SU-DHL-6 (cell line): ENCODE measurements around the gene ZNF280B.

ENCODE experiments used
- H2AFZ ChIP-seq: fragments of 200-600 bp; sonication (generic); 2 replicates; pipeline ENCODE4 v1.6.1; 2014; ENCODE audit warnings: low read depth, mild to moderate bottlenecking, moderate library complexity, mixed read lengths, antibody characterized with exemption, low read length; ENCODE audit not compliant: severe bottlenecking
- H3F3A ChIP-seq: fragments of 200-600 bp; shearing (Covaris generic); 2 replicates; pipeline ENCODE4 v1.6.0; 2016; ENCODE audit warnings: antibody characterized with exemption, mild to moderate bottlenecking; ENCODE audit not compliant: insufficient read depth
- H3K27ac ChIP-seq: fragments of 200-600 bp; sonication (generic); 2 replicates; pipeline ENCODE4 v1.5.1; 2016; ENCODE audit warnings: low read depth, mild to moderate bottlenecking, low read length, moderate library complexity, mixed read lengths
- H3K27me3 ChIP-seq: fragments of 200-600 bp; sonication (generic), shearing (Covaris generic); 2 replicates; pipeline ENCODE4 v1.6.0; 2014; ENCODE audit warnings: mild to moderate bottlenecking, low read length
- H3K36me3 ChIP-seq: fragments of 200-600 bp; sonication (generic); 2 replicates; pipeline ENCODE4 v1.6.1; 2014; ENCODE audit warnings: mild to moderate bottlenecking, low read length, mixed read lengths
- H3K4me2 ChIP-seq: fragments of 300-600, 200-600 bp; shearing (Covaris generic), sonication (generic); 2 replicates; pipeline ENCODE4 v1.6.0; 2014; ENCODE audit warnings: low read length, low read depth, mild to moderate bottlenecking; ENCODE audit not compliant: poor library complexity, severe bottlenecking
- H3K4me3 ChIP-seq: fragments of 200-600 bp; sonication (generic); 2 replicates; pipeline ENCODE4 v1.5.1; 2014; ENCODE audit warnings: antibody characterized with exemption, low read length, mild to moderate bottlenecking, mixed read lengths; ENCODE audit not compliant: insufficient read depth, poor library complexity, severe bottlenecking
- H3K79me2 ChIP-seq: fragments of 200-600 bp; sonication (generic); 2 replicates; pipeline ENCODE4 v1.6.1; 2014; ENCODE audit warnings: mild to moderate bottlenecking, low read length, moderate library complexity; ENCODE audit not compliant: insufficient read depth
- H3K9ac ChIP-seq: fragments of 200-600 bp; sonication (generic); 2 replicates; pipeline ENCODE4 v1.7.0; 2014; ENCODE audit warnings: mild to moderate bottlenecking, low read length
- H3K9me2 ChIP-seq: fragments of 200-600 bp; sonication (generic); replicated peaks from 2 replicates; pipeline ENCODE4 v1.6.1; 2014; ENCODE audit warnings: low read length; ENCODE audit not compliant: insufficient read depth
- H3K9me3 ChIP-seq: fragments of 200-600 bp; sonication (generic); 2 replicates; pipeline ENCODE4 v1.6.1; 2014; ENCODE audit warnings: low read length, mixed read lengths; ENCODE audit not compliant: insufficient read depth
- H4K20me1 ChIP-seq: fragments of 200-600 bp; sonication (generic); 2 replicates; pipeline ENCODE4 v1.6.1; 2014; ENCODE audit warnings: low read depth, mild to moderate bottlenecking, antibody characterized with exemption, low read length, moderate library complexity, mixed read lengths
- EZH2phosphoT487 ChIP-seq: fragments of 200-600 bp; sonication (generic), shearing (Covaris generic); conservative IDR thresholded peaks from 2 replicates; pipeline ENCODE4 v1.6.1; 2018; ENCODE audit warnings: mild to moderate bottlenecking, antibody characterized with exemption, low read length, moderate library complexity, mixed read lengths
- TF ChIP-seq, protein P1 (sequence below): fragments of 200-600 bp; sonication (generic); IDR thresholded peaks from one replicate; pipeline ENCODE4 v1.5.1; 2017; ENCODE audit warnings: antibody characterized with exemption, mild to moderate bottlenecking, low read length, moderate library complexity; ENCODE audit not compliant: insufficient read depth, poor library complexity, severe bottlenecking

Gene ZNF280B

DNA sequence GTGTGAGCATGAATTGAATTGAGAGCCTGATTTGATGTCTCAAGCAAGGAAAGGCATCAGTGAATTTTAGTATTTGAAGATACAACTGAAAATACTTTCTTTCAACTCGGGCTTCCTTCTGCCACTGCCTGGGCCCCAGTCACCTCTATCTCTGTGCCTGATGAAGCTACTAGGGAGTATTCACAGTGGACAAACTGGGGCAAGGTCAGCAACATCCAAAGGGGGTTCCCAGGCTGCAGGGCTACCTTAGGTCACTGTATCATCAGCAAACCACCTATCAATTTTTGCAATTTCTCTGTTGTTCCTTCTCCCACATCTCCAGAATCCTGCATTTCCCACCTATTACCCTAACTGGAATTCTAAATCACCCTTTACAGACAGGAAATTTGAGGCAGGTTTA, 40.4 kb upstream of the ZNF280B start:
- Histone ChIP-seq H3K36me3 (no peaks in the 10 kb centered on the region), H3K9me3 (no peaks in the 10 kb centered on the region), H3F3A (no peaks in the 10 kb centered on the region), H3K27ac (no peak overlapping the region), H3K4me3 (no peak overlapping the region), H2AFZ (no peak overlapping the region), H3K9me2 (no peaks in the 10 kb centered on the region), H3K79me2 (no peaks in the 10 kb centered on the region), H3K27me3 (no peaks in the 10 kb centered on the region), H3K4me2 (no peak overlapping the region), H4K20me1 (no peaks in the 10 kb centered on the region), H3K9ac (no peak overlapping the region)
- TF ChIP-seq, protein P1, sequence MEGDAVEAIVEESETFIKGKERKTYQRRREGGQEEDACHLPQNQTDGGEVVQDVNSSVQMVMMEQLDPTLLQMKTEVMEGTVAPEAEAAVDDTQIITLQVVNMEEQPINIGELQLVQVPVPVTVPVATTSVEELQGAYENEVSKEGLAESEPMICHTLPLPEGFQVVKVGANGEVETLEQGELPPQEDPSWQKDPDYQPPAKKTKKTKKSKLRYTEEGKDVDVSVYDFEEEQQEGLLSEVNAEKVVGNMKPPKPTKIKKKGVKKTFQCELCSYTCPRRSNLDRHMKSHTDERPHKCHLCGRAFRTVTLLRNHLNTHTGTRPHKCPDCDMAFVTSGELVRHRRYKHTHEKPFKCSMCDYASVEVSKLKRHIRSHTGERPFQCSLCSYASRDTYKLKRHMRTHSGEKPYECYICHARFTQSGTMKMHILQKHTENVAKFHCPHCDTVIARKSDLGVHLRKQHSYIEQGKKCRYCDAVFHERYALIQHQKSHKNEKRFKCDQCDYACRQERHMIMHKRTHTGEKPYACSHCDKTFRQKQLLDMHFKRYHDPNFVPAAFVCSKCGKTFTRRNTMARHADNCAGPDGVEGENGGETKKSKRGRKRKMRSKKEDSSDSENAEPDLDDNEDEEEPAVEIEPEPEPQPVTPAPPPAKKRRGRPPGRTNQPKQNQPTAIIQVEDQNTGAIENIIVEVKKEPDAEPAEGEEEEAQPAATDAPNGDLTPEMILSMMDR: no peak
- no peak for TF ChIP-seq EZH2phosphoT487

DNA sequence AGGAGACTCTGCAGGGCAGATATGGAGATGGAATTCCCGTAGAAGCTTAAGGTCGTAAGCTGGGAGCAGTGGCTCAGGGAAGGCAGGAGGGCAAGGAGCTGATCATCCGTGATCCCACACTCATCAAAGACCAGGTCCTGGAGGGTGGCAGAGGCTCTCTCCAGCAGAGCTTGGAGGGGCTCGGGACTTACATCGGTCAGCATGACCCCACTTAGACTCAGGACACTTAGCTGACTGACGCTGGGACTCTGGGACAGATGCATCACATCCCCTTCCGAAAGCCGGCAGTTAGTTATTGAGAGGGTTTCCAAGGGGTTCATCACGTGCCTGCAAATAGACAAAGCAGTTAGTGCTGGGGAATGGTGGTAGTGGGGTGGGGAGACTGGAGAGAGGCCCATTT, 39.8 kb upstream of the ZNF280B start:
- no peak for TF ChIP-seq EZH2phosphoT487
- TF ChIP-seq, protein P1: no peak
- Histone ChIP-seq H3K9ac (no peak overlapping the region), H3K36me3 (no peaks in the 10 kb centered on the region), H3K27me3 (no peaks in the 10 kb centered on the region), H3K27ac (no peak overlapping the region), H3F3A (no peaks in the 10 kb centered on the region), H3K4me3 (no peak overlapping the region), H3K9me2 (no peaks in the 10 kb centered on the region), H4K20me1 (no peaks in the 10 kb centered on the region), H3K9me3 (no peaks in the 10 kb centered on the region), H3K79me2 (no peaks in the 10 kb centered on the region), H3K4me2 (no peak overlapping the region), H2AFZ (no peak overlapping the region)

DNA sequence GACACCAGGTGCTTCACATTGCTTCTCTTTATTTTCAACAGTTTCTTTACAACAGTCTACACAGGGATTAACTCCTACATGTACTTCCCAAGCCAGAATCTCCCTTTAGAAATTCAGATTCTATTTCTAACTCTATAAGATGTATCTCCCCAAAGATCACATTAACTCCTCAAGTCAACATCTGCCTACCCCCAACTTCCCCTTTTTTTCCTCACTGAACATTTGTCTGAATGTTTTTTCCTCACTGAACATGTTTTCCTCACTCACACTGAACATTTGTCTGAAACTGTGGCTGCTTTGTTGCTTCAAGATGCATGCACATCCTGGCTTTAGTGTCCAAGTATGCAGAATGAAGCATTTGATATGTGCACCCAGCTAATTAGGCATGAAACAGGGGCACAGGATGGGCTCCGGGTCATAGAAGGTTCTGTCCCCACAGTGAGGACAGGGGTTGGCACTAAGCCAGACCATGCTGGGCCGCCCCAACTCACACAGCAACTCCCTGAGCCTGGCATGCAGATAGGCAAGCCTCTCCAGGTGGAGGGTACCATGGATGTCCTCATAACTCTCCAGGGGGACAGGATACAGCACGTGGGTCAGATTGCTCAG, 39.3 kb upstream of the ZNF280B start:
- H3K9ac ChIP-seq: no peak overlapping the region
- H3K9me3 ChIP-seq: no peaks in the 10 kb centered on the region
- H3K27me3 ChIP-seq: no peaks in the 10 kb centered on the region
- no peaks in the 10 kb centered on the region for H3K36me3 ChIP-seq
- no peak overlapping the region for H3K4me2 ChIP-seq
- no peak overlapping the region for H2AFZ ChIP-seq
- no peaks in the 10 kb centered on the region for H4K20me1 ChIP-seq
- no peaks in the 10 kb centered on the region for H3K9me2 ChIP-seq
- H3F3A ChIP-seq: no peaks in the 10 kb centered on the region
- no peaks in the 10 kb centered on the region for H3K79me2 ChIP-seq
- no peak overlapping the region for H3K27ac ChIP-seq
- TF ChIP-seq, protein P1: no peak
- no peak for TF ChIP-seq EZH2phosphoT487
- H3K4me3 ChIP-seq: no peak overlapping the region
